HG03442 (cell line): ENCODE data around the gene LMAN1L.

Source experiments
- ATAC-seq: cut with Tn5 transposase; IDR thresholded peaks from one replicate; pipeline ENCODE4 v1.9.1; 2021; ENCODE audit warnings: mild to moderate bottlenecking, moderate library complexity; ENCODE audit not compliant: unreplicated experiment

LMAN1L gene

GRCh38 chr15:74812533-74812932 is at the start of gene LMAN1L:
Gene LMAN1L (plus strand): TSS chr15:74812835. CDS start chr15:74812855, 20 bp downstream.
- ATAC-seq, result no peak

- ATAC-seq, result no peak
Measured at GRCh38 chr15:74763416-74763815, 49.2 kb upstream of the LMAN1L start.

- ATAC-seq, result no peak
Measured at GRCh38 chr15:74767167-74768098, 45.2 kb upstream of the LMAN1L start.

GRCh38 chr15:74768099-74768770 is 44.4 kb upstream of the LMAN1L start:
- ATAC-seq, result no peak

- ATAC-seq, result no peak
Measured at GRCh38 chr15:74768771-74769342, 43.8 kb upstream of the LMAN1L start.

GRCh38 chr15:74769463-74770025 is 43.1 kb upstream of the LMAN1L start:
- ATAC-seq, result no peak

- no peak for ATAC-seq
Measured at GRCh38 chr15:74770211-74770903, 42.3 kb upstream of the LMAN1L start.

- ATAC-seq, result no peak
Measured at GRCh38 chr15:74773329-74773728, 39.3 kb upstream of the LMAN1L start.

GRCh38 chr15:74773731-74774252 is 38.8 kb upstream of the LMAN1L start:
- no peak for ATAC-seq

- no peak for ATAC-seq
Measured at GRCh38 chr15:74775132-74775562, 37.5 kb upstream of the LMAN1L start.

- ATAC-seq, result no peak
Measured at GRCh38 chr15:74775894-74776293, 36.7 kb upstream of the LMAN1L start.

GRCh38 chr15:74776821-74777768 is 35.5 kb upstream of the LMAN1L start:
- ATAC-seq, result no peak

- no peak for ATAC-seq
Measured at GRCh38 chr15:74777769-74778598, 34.7 kb upstream of the LMAN1L start.

GRCh38 chr15:74778599-74778970 is 34.0 kb upstream of the LMAN1L start:
- no peak for ATAC-seq

GRCh38 chr15:74779162-74779648 is 33.4 kb upstream of the LMAN1L start:
- no peak for ATAC-seq

- ATAC-seq, result no peak
Measured at GRCh38 chr15:74780523-74781430, 31.9 kb upstream of the LMAN1L start.
